ENCODE measurements around the gene DUOXA2. TPM values are rescaled to one million over a fixed set of nuclear protein-coding genes. Genes with fewer than 3 reads are reported as not detected.
"Not testable (repeated sequence)": the region's sequence is repeated elsewhere in the genome, so short reads cannot be mapped to it uniquely, and the experiment has no call there.

Gene DUOXA2
- total RNA-seq, 1 donor from 2014 or later, result not detected

GRCh38 chr15:45134046-45134445 lies 19.9 kb downstream of the DUOXA2 start:
- Mint-ChIP-seq H3K9me3 (no peaks in the 10 kb centered on the region), H3K27me3 (ENCODE audit: low read depth) (peaks cover 79% of the 10 kb centered on the region), H3K4me3 (no peak overlapping the region), H3K36me3 (ENCODE audit: low read depth) (no peaks in the 10 kb centered on the region), H3K27ac (ENCODE audit: unreplicated experiment) (no peak overlapping the region), H3K4me1 (peaks cover 6% of the 10 kb centered on the region)
- no peak for TF ChIP-seq CTCF (conservative IDR thresholded peaks at IDR 0.05)
- no peak for DNase-seq (ENCODE audit: low read depth, low spot score)

GRCh38 chr15:45134682-45135604 lies 20.8 kb downstream of the DUOXA2 start:
- H3K27ac Mint-ChIP-seq (ENCODE audit: unreplicated experiment), result no peak overlapping the region
- no peak for DNase-seq (ENCODE audit: low read depth, low spot score)
- no peak for TF ChIP-seq CTCF (conservative IDR thresholded peaks at IDR 0.05)
- H3K27me3 Mint-ChIP-seq (ENCODE audit: low read depth), result peaks cover 70% of the 10 kb centered on the region
- H3K9me3 Mint-ChIP-seq, result no peaks in the 10 kb centered on the region
- no peaks in the 10 kb centered on the region for H3K36me3 Mint-ChIP-seq (ENCODE audit: low read depth)
- H3K4me3 Mint-ChIP-seq, result no peak overlapping the region
- H3K4me1 Mint-ChIP-seq, result peaks cover 6% of the 10 kb centered on the region

- not testable (repeated sequence) for H3K9me3 Mint-ChIP-seq; H3K4me3 Mint-ChIP-seq; H3K4me1 Mint-ChIP-seq; H3K27ac Mint-ChIP-seq (ENCODE audit: unreplicated experiment); H3K36me3 Mint-ChIP-seq (ENCODE audit: low read depth); DNase-seq (ENCODE audit: low read depth, low spot score)
- H3K27me3 Mint-ChIP-seq (ENCODE audit: low read depth), result peaks cover 61% of the 10 kb centered on the region
These were observed 21.7 kb downstream of the DUOXA2 start for GRCh38 chr15:45135705-45136377.

GRCh38 chr15:45136378-45136764 lies 22.2 kb downstream of the DUOXA2 start:
- Mint-ChIP-seq H3K9me3 (no peaks in the 10 kb centered on the region), H3K36me3 (ENCODE audit: low read depth) (no peaks in the 10 kb centered on the region), H3K4me3 (no peak overlapping the region), H3K4me1 (no peaks in the 10 kb centered on the region), H3K27ac (ENCODE audit: unreplicated experiment) (peak overlapping the region; percentile 35), H3K27me3 (ENCODE audit: low read depth) (peaks cover 56% of the 10 kb centered on the region)
- TF ChIP-seq CTCF (conservative IDR thresholded peaks at IDR 0.05), result peak; percentile 19
- DNase-seq (ENCODE audit: low read depth, low spot score), result no peak

DNA sequence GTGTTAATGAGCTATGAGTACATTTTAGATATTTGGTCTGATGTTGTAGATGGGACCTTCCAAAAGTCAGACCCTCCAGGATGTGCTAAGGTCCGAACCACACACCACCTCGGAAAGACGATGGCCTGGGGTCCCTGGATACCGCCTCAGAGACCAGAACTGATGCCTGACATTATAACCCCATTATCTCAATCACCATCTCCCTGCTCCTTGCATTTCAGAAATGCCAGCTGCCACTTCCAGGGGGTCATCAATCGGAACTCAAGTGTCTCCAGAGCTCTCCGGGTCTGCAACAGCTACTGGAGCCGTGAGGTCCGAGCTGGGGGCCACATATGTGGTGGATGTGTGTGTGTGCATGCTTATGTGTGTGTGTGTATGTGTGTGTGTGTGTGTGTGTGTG lies 23.6 kb downstream of the DUOXA2 start:
- Mint-ChIP-seq H3K36me3 (ENCODE audit: low read depth) (no peaks in the 10 kb centered on the region), H3K27ac (ENCODE audit: unreplicated experiment) (no peak overlapping the region), H3K27me3 (ENCODE audit: low read depth) (peaks cover 42% of the 10 kb centered on the region), H3K4me1 (no peaks in the 10 kb centered on the region), H3K4me3 (no peak overlapping the region), H3K9me3 (no peaks in the 10 kb centered on the region)
- no peak for DNase-seq (ENCODE audit: low read depth, low spot score)
- no peak for TF ChIP-seq CTCF (conservative IDR thresholded peaks at IDR 0.05)
